Fibroblast of pulmonary artery (primary cell): ENCODE data around the gene ERC1.
A peak's percentile ranks its signal among the peaks of the same experiment; 100 is the strongest.

Experiments used
- DNase-seq: peaks from one replicate; pipeline ENCODE4 v3.0.0-alpha.2; 2010; ENCODE audit warnings: low read depth
- H3K4me3 ChIP-seq: replicated peaks from 2 replicates; pipeline ENCODE4 v1.5.1; 2011; ENCODE audit warnings: low read depth, mild to moderate bottlenecking, control low read depth, low read length, moderate library complexity
- TF ChIP-seq, protein P1 (sequence below): IDR thresholded peaks from 2 replicates; pipeline ENCODE4 v1.5.1; 2011; ENCODE audit warnings: mild to moderate bottlenecking, control low read depth, low read length, inconsistent platforms; ENCODE audit errors: missing control alignments

The ERC1 gene

GRCh38 chr12:949453-950191 lies 41.4 kb upstream of the ERC1 start, which contains the start of gene RAD52:
RAD52 (minus strand) TSS chr12:949694; CDS start chr12:933058, 16,636 bp downstream.
- TF ChIP-seq, protein P1, sequence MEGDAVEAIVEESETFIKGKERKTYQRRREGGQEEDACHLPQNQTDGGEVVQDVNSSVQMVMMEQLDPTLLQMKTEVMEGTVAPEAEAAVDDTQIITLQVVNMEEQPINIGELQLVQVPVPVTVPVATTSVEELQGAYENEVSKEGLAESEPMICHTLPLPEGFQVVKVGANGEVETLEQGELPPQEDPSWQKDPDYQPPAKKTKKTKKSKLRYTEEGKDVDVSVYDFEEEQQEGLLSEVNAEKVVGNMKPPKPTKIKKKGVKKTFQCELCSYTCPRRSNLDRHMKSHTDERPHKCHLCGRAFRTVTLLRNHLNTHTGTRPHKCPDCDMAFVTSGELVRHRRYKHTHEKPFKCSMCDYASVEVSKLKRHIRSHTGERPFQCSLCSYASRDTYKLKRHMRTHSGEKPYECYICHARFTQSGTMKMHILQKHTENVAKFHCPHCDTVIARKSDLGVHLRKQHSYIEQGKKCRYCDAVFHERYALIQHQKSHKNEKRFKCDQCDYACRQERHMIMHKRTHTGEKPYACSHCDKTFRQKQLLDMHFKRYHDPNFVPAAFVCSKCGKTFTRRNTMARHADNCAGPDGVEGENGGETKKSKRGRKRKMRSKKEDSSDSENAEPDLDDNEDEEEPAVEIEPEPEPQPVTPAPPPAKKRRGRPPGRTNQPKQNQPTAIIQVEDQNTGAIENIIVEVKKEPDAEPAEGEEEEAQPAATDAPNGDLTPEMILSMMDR = peak; percentile 83
- DNase-seq = peak; percentile 99
- H3K4me3 ChIP-seq = peak within 1 kb of the TSS; percentile 92

GRCh38 chr12:951176-951575 lies 39.8 kb upstream of the ERC1 start:
- DNase-seq = no peak
- no peak overlapping the region for H3K4me3 ChIP-seq
- TF ChIP-seq, protein P1 = no peak

DNA sequence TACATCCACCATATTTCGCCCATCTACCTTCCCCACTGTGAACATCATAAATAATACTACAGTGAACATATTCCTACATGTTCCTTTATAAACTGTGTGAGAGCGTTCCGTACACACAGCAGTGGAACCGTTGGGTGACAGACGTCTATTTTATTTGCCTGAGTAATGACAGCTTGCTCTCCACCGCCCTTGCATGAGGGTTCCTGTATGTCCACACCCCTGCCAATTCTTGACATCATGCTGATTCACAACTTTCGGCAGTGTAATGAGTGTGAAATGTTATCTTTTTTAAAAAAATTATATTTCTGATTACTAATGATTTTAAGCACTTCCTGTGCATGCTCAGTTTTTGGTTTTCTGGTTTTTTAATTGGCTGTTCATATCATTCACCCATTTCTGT lies 37.2 kb upstream of the ERC1 start:
- peak; percentile 46 for DNase-seq
- TF ChIP-seq, protein P1 = no peak
- H3K4me3 ChIP-seq = no peak overlapping the region

DNA sequence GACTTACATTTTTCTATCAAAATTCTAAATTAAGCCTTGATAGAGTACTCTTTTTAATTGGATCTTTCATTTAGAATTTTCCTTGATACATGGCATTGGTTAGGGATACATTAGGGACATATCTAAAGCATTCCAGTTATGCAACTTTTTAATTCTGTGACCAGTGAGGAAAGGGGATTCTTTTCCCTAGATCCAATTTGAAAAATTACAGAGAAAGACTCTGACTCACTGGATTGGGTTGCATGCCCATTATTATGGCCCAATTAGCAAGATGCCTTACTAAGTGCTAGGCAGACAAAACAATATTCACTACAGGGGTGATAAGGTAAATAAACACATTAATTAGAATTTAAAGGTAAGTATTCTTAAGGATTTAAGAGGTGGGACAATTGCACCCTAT lies 36.3 kb upstream of the ERC1 start:
- DNase-seq = no peak
- no peak overlapping the region for H3K4me3 ChIP-seq
- TF ChIP-seq, protein P1 = no peak

- no peak for DNase-seq
- TF ChIP-seq, protein P1 = no peak
- no peak overlapping the region for H3K4me3 ChIP-seq
Measured at GRCh38 chr12:955939-956338, 35.1 kb upstream of the ERC1 start.

DNA sequence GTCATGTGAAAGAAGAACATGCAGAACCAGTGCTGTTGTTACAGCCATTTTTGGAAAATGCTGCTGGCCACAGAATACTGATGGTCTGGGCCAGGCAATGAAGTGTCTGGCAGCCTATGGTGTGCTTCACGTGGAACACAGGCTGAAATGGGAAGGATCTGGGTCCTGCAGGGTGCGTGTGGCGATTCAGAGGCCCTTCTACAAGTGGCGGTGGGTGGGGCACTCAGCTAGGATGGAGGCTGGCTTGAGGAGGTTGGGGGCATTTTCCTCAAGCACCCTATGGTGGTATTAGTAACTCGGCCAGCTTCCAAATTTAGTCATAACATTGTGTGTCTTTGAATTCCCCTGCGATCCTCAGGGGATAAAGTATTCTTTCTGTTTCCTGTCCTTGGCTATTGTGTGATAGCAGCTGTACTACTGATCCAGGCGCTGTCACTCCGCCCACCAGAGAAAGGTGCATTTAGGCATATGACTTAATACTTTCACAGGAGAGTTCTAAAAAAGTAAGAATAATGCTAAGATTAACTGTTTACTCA lies 32.4 kb upstream of the ERC1 start:
- H3K4me3 ChIP-seq = no peak overlapping the region
- DNase-seq = peak; percentile 58
- TF ChIP-seq, protein P1 = no peak
